Gastroesophageal sphincter (tissue), 3 donors: Measurements from ENCODE around the gene FBXO38.

Experiments
- CTCF ChIP-seq, 4 experiments: fragments of 200-600 bp in 2 of 4; fragments of 450-650 bp in 2 of 4; sonication (generic) in 1 of 4; IDR thresholded peaks; one replicate each; pipeline ENCODE4 v1.5.1; 2017 to 2019; ENCODE audit warnings: antibody characterized with exemption in 4 of 4, mild to moderate bottlenecking in 2 of 4, moderate library complexity in 2 of 4
- EP300 ChIP-seq: sonication (generic); formaldehyde crosslinking; IDR thresholded peaks from one replicate; pipeline ENCODE4 v1.6.1; 2017; ENCODE audit warnings: antibody characterized with exemption, mild to moderate bottlenecking
- POLR2A ChIP-seq, 2 donors: fragments of 450-650 bp; IDR thresholded peaks; one replicate each; pipeline ENCODE4 v1.6.1; 2017; ENCODE audit warnings: antibody characterized with exemption in 2 of 2, mild to moderate bottlenecking in 2 of 2, moderate library complexity in 1 of 2
- POLR2AphosphoS5 ChIP-seq: sonication (generic); formaldehyde crosslinking; IDR thresholded peaks from one replicate; pipeline ENCODE4 v1.6.1; 2017; ENCODE audit warnings: antibody characterized with exemption

GRCh38 chr5:148398698-148399121 is 15.0 kb downstream of the FBXO38 start:
- no peak for TF ChIP-seq CTCF (IDR thresholded peaks at IDR 0.05)
- TF ChIP-seq POLR2AphosphoS5: no peak
- no peak for TF ChIP-seq POLR2A (IDR thresholded peaks at IDR 0.05)
- TF ChIP-seq EP300: no peak
